PC-3 (cell line): ENCODE results near the gene DYNLT4. TPM values are rescaled to one million over a fixed set of nuclear protein-coding genes. Genes with fewer than 3 reads are reported as not detected.
"Not testable (repeated sequence)": the region's sequence is repeated elsewhere in the genome, so short reads cannot be mapped to it uniquely, and the experiment has no call there.

Source experiments
- ATAC-seq: fragments of 200-7000 bp; cut with Tn5 transposase; 2 replicates; pipeline ENCODE4 v1.9.1; 2020; ENCODE audit warnings: mild to moderate bottlenecking, moderate library complexity
- BruUV-seq: library from RNA; stranded (reverse); fragments of 400-500 nt; replicated peaks from 2 replicates; lab custom pipeline; 2021; lab: Mats Ljungman, UMichigan
- CTCF ChIA-PET: fragments of 300-600 bp; sonication (Branson Sonifier 250); formaldehyde crosslinking; loops from one replicate; lab custom pipeline; 2022; ENCODE audit warnings: antibody characterized with exemption; lab: Charles Lee
- POLR2A ChIA-PET: fragments of 300-600 bp; sonication (Branson Sonifier 250); formaldehyde crosslinking; loops from one replicate; lab custom pipeline; 2022; ENCODE audit warnings: antibody characterized with exemption; ENCODE audit not compliant: unreplicated experiment; lab: Charles Lee
- DNase-seq: peaks from one replicate; pipeline ENCODE4 v3.0.0-alpha.2; 2015
- H2AFZ ChIP-seq: fragments of 300-600 bp; sonication (generic); 2 replicates; pipeline ENCODE4 v1.6.0; 2016; ENCODE audit warnings: antibody characterized with exemption, low read length
- H3F3A ChIP-seq: fragments of 300-600 bp; sonication (generic); one replicate; pipeline ENCODE4 v1.6.0; 2017; ENCODE audit warnings: antibody characterized with exemption, low read length, control low read depth, mild to moderate bottlenecking; ENCODE audit not compliant: unreplicated experiment
- H3K27ac ChIP-seq: fragments of 300-600 bp; sonication (generic); 2 replicates; pipeline ENCODE4 v1.5.1; 2016; ENCODE audit warnings: mild to moderate bottlenecking, low read length
- H3K27me3 ChIP-seq: fragments of 300-600 bp; sonication (generic); 2 replicates; pipeline ENCODE4 v1.6.1; 2016; ENCODE audit warnings: low read length, mixed read lengths
- H3K36me3 ChIP-seq: fragments of 300-600 bp; sonication (generic); 2 replicates; pipeline ENCODE4 v1.6.1; 2016; ENCODE audit warnings: low read depth, mixed run types, low read length, mixed read lengths
- H3K4me1 ChIP-seq: fragments of 300-600 bp; sonication (generic); 2 replicates; pipeline ENCODE4 v1.5.1; 2016; ENCODE audit warnings: low read length; ENCODE audit not compliant: insufficient read depth
- H3K4me2 ChIP-seq: fragments of 300-600 bp; sonication (generic); 2 replicates; pipeline ENCODE4 v1.6.0; 2016; ENCODE audit warnings: low read length
- H3K4me3 ChIP-seq: fragments of 300-600 bp; sonication (generic); 2 replicates; pipeline ENCODE4 v1.5.1; 2016; ENCODE audit warnings: mild to moderate bottlenecking, low read length, mixed read lengths
- H3K79me2 ChIP-seq: fragments of 300-600 bp; sonication (generic); 2 replicates; pipeline ENCODE4 v1.6.1; 2017; ENCODE audit warnings: low read length, mixed read lengths
- H3K9ac ChIP-seq: fragments of 300-600 bp; sonication (generic); 2 replicates; pipeline ENCODE4 v1.6.0; 2016; ENCODE audit warnings: mild to moderate bottlenecking, low read length
- H3K9me2 ChIP-seq: fragments of 300-600 bp; sonication (generic); replicated peaks from 2 replicates; pipeline ENCODE4 v1.6.1; 2016; ENCODE audit warnings: mixed run types, low read length, mixed read lengths
- H3K9me3 ChIP-seq: fragments of 300-600 bp; sonication (generic); 2 replicates; pipeline ENCODE4 v1.6.1; 2016; ENCODE audit warnings: low read length, mixed read lengths
- H4K20me1 ChIP-seq: fragments of 300-600 bp; sonication (generic); 2 replicates; pipeline ENCODE4 v1.6.1; 2016; ENCODE audit warnings: low read length, mixed read lengths
- CTCF ChIP-seq: fragments of 300-600 bp; sonication (generic); conservative IDR thresholded peaks from 2 replicates; pipeline ENCODE4 v1.5.1; 2017; ENCODE audit warnings: antibody characterized with exemption, low read depth, mild to moderate bottlenecking, low read length
- EZH2 ChIP-seq: fragments of 300-600 bp; sonication (generic); IDR thresholded peaks from one replicate; pipeline ENCODE4 v1.6.1; 2017; ENCODE audit warnings: antibody characterized with exemption, mild to moderate bottlenecking, low read length; ENCODE audit not compliant: unreplicated experiment
- EZH2phosphoT487 ChIP-seq: fragments of 300-600 bp; sonication (generic); IDR thresholded peaks from 2 replicates; pipeline ENCODE4 v1.6.1; 2018; ENCODE audit warnings: mild to moderate bottlenecking, antibody characterized with exemption, low read length, borderline replicate concordance
- intact Hi-C: fragments of 100-400 bp; cut with micrococcal nuclease; formaldehyde crosslinking; loops from 2 replicates; pipeline ENCODE4 v1.9.0; 2023
- total RNA-seq: library from RNA; depleted of rRNA; stranded (reverse); fragments of >200 nt; gene quantifications from 2 replicates; pipeline ENCODE4 v1.2.3, GENCODE V29; 2014

Gene DYNLT4
- total RNA-seq, 1 experiment from 2014 or later: 3.4 TPM

- no peak for TF ChIP-seq CTCF
- TF ChIP-seq EZH2phosphoT487: no peak
- TF ChIP-seq EZH2: no peak
- ATAC-seq: peak; percentile 18; the same call in 1 of the 2 replicates
- POLR2A ChIA-PET: no interaction called here
Observed at GRCh38 chr1:44826375-44827196, 19.4 kb upstream of the DYNLT4 start.

GRCh38 chr1:44824392-44824791 lies 17.2 kb upstream of the DYNLT4 start:
- H3K9me3 ChIP-seq, BruUV-seq, H3K9ac ChIP-seq, H3K27me3 ChIP-seq, H3K27ac ChIP-seq, H3K4me1 ChIP-seq, H2AFZ ChIP-seq, H3K4me2 ChIP-seq, H3K36me3 ChIP-seq, intact Hi-C loops, H3K79me2 ChIP-seq, POLR2A ChIA-PET, DNase-seq, ATAC-seq, H3F3A ChIP-seq, H4K20me1 ChIP-seq, H3K9me2 ChIP-seq, H3K4me3 ChIP-seq, CTCF ChIA-PET: not testable (repeated sequence)

More at GRCh38 chr1:44826375-44827196, 19.4 kb upstream of the DYNLT4 start:
- intact Hi-C loops: no loop called here
- no peaks in the 10 kb centered on the region for H3F3A ChIP-seq
- H3K36me3 ChIP-seq: no peaks in the 10 kb centered on the region
- H3K27ac ChIP-seq: no peak overlapping the region
- H2AFZ ChIP-seq: no peak overlapping the region
- H3K9ac ChIP-seq: no peak overlapping the region
- CTCF ChIA-PET: no interaction called here
- H3K4me1 ChIP-seq: no peaks in the 10 kb centered on the region
- H3K27me3 ChIP-seq: no peaks in the 10 kb centered on the region
- no peaks in the 10 kb centered on the region for H3K9me3 ChIP-seq
- H3K4me2 ChIP-seq: no peak overlapping the region
- no peaks in the 10 kb centered on the region for H4K20me1 ChIP-seq
- no peaks in the 10 kb centered on the region for H3K9me2 ChIP-seq
- BruUV-seq: no TSS peak
- no peak overlapping the region for H3K4me3 ChIP-seq
- DNase-seq: no peak
- H3K79me2 ChIP-seq: no peaks in the 10 kb centered on the region

- no peaks in the 10 kb centered on the region for H3K9me2 ChIP-seq
- H2AFZ ChIP-seq: no peak overlapping the region
- H3K4me2 ChIP-seq: no peak overlapping the region
- ChIA-PET CTCF (no interaction called here), POLR2A (no interaction called here)
- H3K9me3 ChIP-seq: no peaks in the 10 kb centered on the region
- H3K4me1 ChIP-seq: no peaks in the 10 kb centered on the region; the same call in 1 of the 2 replicates
- ATAC-seq: no peak
- DNase-seq: no peak
- BruUV-seq: no TSS peak
- no peak overlapping the region for H3K9ac ChIP-seq
- H3F3A ChIP-seq: no peaks in the 10 kb centered on the region
- no peaks in the 10 kb centered on the region for H3K79me2 ChIP-seq
- H3K27ac ChIP-seq: no peak overlapping the region
- no peaks in the 10 kb centered on the region for H4K20me1 ChIP-seq
- intact Hi-C loops: no loop called here
- no peak overlapping the region for H3K4me3 ChIP-seq
- no peaks in the 10 kb centered on the region for H3K27me3 ChIP-seq
- H3K36me3 ChIP-seq: no peaks in the 10 kb centered on the region
- TF ChIP-seq EZH2phosphoT487 (no peak), EZH2 (no peak), CTCF (no peak)
Observed at GRCh38 chr1:44822981-44823451, 15.9 kb upstream of the DYNLT4 start.
